GM12878 (cell line): Measurements from ENCODE around the gene CLK1.

Experiments
- BACH1 ChIP-seq: fragments of 450-650 bp; IDR thresholded peaks from 2 replicates; pipeline ENCODE4 v1.6.1; 2017; ENCODE audit warnings: mild to moderate bottlenecking, borderline replicate concordance
- EGR1 ChIP-seq, 2 experiments: IDR thresholded peaks; 1 replicate in 1 of 2; 2 replicates in 1 of 2; pipeline ENCODE4 v1.6.1; 2011 to 2012; ENCODE audit warnings: low read depth in 2 of 2, low read length in 2 of 2, borderline replicate concordance in 1 of 2, mild to moderate bottlenecking in 1 of 2, moderate library complexity in 1 of 2
- HCFC1 ChIP-seq: fragments of 150-350 bp; IDR thresholded peaks from 2 replicates; pipeline ENCODE4 v1.6.1; 2014; ENCODE audit warnings: low read length
- HDGF ChIP-seq: fragments of 450-650 bp; IDR thresholded peaks from 2 replicates; pipeline ENCODE4 v1.6.1; 2016; ENCODE audit warnings: antibody characterized with exemption
- POLR2A ChIP-seq: IDR thresholded peaks from 2 replicates; pipeline ENCODE4 v1.6.1; 2011; ENCODE audit warnings: low read depth, mild to moderate bottlenecking, low read length
- REST ChIP-seq: IDR thresholded peaks from 2 replicates; pipeline ENCODE4 v1.6.1; 2012; ENCODE audit warnings: mild to moderate bottlenecking, low read depth, low read length
- ZNF274 ChIP-seq: IDR thresholded peaks from one replicate; pipeline ENCODE4 v1.8.0; 2011; ENCODE audit not compliant: insufficient read length, insufficient read depth

GRCh38 chr2:200877443-200877842 lies 13.0 kb upstream of the CLK1 start:
- TF ChIP-seq EGR1 (IDR thresholded peaks at IDR 0.05; ENCODE audit: borderline replicate concordance in 1 of 2, low read depth in 2 of 2, low read length in 2 of 2) (no peak), HCFC1 (no peak), REST (no peak), ZNF274 (no peak), BACH1 (no peak), POLR2A (no peak), HDGF (no peak)
